GM23338 (cell line): ENCODE measurements around the gene SND1. TPM values are rescaled to one million over a fixed set of nuclear protein-coding genes. Genes with fewer than 3 reads are reported as not detected.

Source experiments
- ATAC-seq: fragments of 200-7000 bp; cut with Tn5 transposase; 3 replicates; pipeline ENCODE4 v1.9.1; 2020
- DNase-seq: peaks from one replicate; pipeline ENCODE4 v3.0.0-alpha.2; 2015; ENCODE audit warnings: low spot score
- H2AFZ ChIP-seq: fragments of 200-600 bp; sonication (generic); 2 replicates; pipeline ENCODE4 v1.8.0; 2016; ENCODE audit warnings: antibody characterized with exemption, mild to moderate bottlenecking, moderate library complexity
- H3F3A ChIP-seq: fragments of 200-600 bp; sonication (generic); replicated peaks from 2 replicates; pipeline ENCODE4 v1.8.0; 2017; ENCODE audit warnings: antibody characterized with exemption, mixed run types, low read depth
- H3K27ac ChIP-seq: fragments of 200-600 bp; sonication (generic); 2 replicates; pipeline ENCODE4 v1.6.1; 2016; ENCODE audit warnings: low read depth
- H3K27me3 ChIP-seq: fragments of 200-600 bp; sonication (generic); 2 replicates; pipeline ENCODE4 v1.8.0; 2016; ENCODE audit warnings: mild to moderate bottlenecking, mixed run types, moderate library complexity; ENCODE audit not compliant: insufficient read depth
- H3K36me3 ChIP-seq: fragments of 200-600 bp; sonication (generic); 2 replicates; pipeline ENCODE4 v1.8.0; 2016; ENCODE audit warnings: mild to moderate bottlenecking; ENCODE audit not compliant: insufficient read depth
- H3K4me1 ChIP-seq: fragments of 200-600 bp; sonication (generic); 2 replicates; pipeline ENCODE4 v1.8.0; 2016; ENCODE audit warnings: mild to moderate bottlenecking, moderate library complexity; ENCODE audit not compliant: insufficient read depth
- H3K4me2 ChIP-seq: fragments of 200-600 bp; sonication (generic); 2 replicates; pipeline ENCODE4 v1.7.1; 2017; ENCODE audit warnings: mixed run types
- H3K4me3 ChIP-seq: fragments of 200-600 bp; sonication (generic); 2 replicates; pipeline ENCODE4 v1.6.1; 2016; ENCODE audit warnings: mixed run types
- H3K79me2 ChIP-seq: fragments of 200-600 bp; sonication (generic); replicated peaks from 2 replicates; pipeline ENCODE4 v1.8.0; 2017; ENCODE audit warnings: mild to moderate bottlenecking; ENCODE audit not compliant: insufficient read depth
- H3K9me2 ChIP-seq: fragments of 200-600 bp; sonication (generic); 2 replicates; pipeline ENCODE4 v1.8.0; 2017; ENCODE audit not compliant: insufficient read depth
- H4K20me1 ChIP-seq: fragments of 200-600 bp; sonication (generic); replicated peaks from 2 replicates; pipeline ENCODE4 v1.8.0; 2017; ENCODE audit warnings: mild to moderate bottlenecking; ENCODE audit not compliant: insufficient read depth
- H3K27ac Mint-ChIP-seq: 2 replicates; pipeline ENCODE4 v1.8.0; 2020; ENCODE audit warnings: inconsistent platforms, mild to moderate bottlenecking, moderate library complexity, mixed read lengths
- H3K27me3 Mint-ChIP-seq: 3 replicates; pipeline ENCODE4 v1.8.0; 2022; ENCODE audit warnings: low read depth, mild to moderate bottlenecking, moderate library complexity, mixed read lengths, inconsistent platforms; ENCODE audit not compliant: insufficient read depth, poor library complexity
- H3K36me3 Mint-ChIP-seq: 3 replicates; pipeline ENCODE4 v1.8.0; 2021; ENCODE audit warnings: low read depth, mild to moderate bottlenecking, inconsistent platforms, moderate library complexity, mixed read lengths
- H3K4me1 Mint-ChIP-seq: 3 replicates; pipeline ENCODE4 v1.8.0; 2020; ENCODE audit warnings: mild to moderate bottlenecking, inconsistent platforms, mixed read lengths
- H3K4me3 Mint-ChIP-seq: 3 replicates; pipeline ENCODE4 v1.8.0; 2021; ENCODE audit warnings: moderate library complexity, mild to moderate bottlenecking, inconsistent platforms, mixed read lengths
- H3K9me3 Mint-ChIP-seq: 3 replicates; pipeline ENCODE4 v1.8.0; 2020; ENCODE audit warnings: moderate library complexity, mild to moderate bottlenecking, inconsistent platforms, mixed read lengths
- CREB1 ChIP-seq: fragments of 250-450 bp; sonication (Bioruptor Pico); IDR thresholded peaks from 2 replicates; pipeline ENCODE4 v1.5.0; 2020; ENCODE audit warnings: low read depth, mild to moderate bottlenecking, moderate library complexity
- CTCF ChIP-seq, 2 experiments: fragments of 200-600 bp in 1 of 2; sonication (generic) in 1 of 2; conservative IDR thresholded peaks; 2 replicates each; pipeline versions ENCODE4 v1.5.1 to v1.6.1; 2016 to 2017; ENCODE audit warnings: antibody characterized with exemption in 2 of 2, low read depth in 2 of 2, mild to moderate bottlenecking in 2 of 2, moderate library complexity in 1 of 2
- ETS1 ChIP-seq: IDR thresholded peaks from 2 replicates; pipeline ENCODE4 v1.6.1; 2016; ENCODE audit warnings: antibody characterized with exemption
- EZH2 ChIP-seq: fragments of 200-600 bp; sonication (generic); IDR thresholded peaks from one replicate; pipeline ENCODE4 v1.8.0; 2017; ENCODE audit warnings: antibody characterized with exemption, mild to moderate bottlenecking, low read depth; ENCODE audit not compliant: unreplicated experiment
- EZH2phosphoT487 ChIP-seq: fragments of 200-600 bp; sonication (generic); IDR thresholded peaks from one replicate; pipeline ENCODE4 v1.8.1; 2018; ENCODE audit warnings: antibody characterized with exemption; ENCODE audit not compliant: unreplicated experiment
- JUNB ChIP-seq: IDR thresholded peaks from one replicate; pipeline ENCODE4 v1.6.1; 2016; ENCODE audit warnings: antibody characterized with exemption; ENCODE audit not compliant: unreplicated experiment
- NANOG ChIP-seq: IDR thresholded peaks from 2 replicates; pipeline ENCODE4 v1.6.1; 2016; ENCODE audit warnings: antibody characterized with exemption, borderline replicate concordance
- POLR2AphosphoS5 ChIP-seq: IDR thresholded peaks from 2 replicates; pipeline ENCODE4 v1.6.1; 2016; ENCODE audit warnings: antibody characterized with exemption, low read depth
- REST ChIP-seq: IDR thresholded peaks from one replicate; pipeline ENCODE4 v1.6.1; 2018; ENCODE audit warnings: antibody characterized with exemption; ENCODE audit not compliant: unreplicated experiment
- STAT1 ChIP-seq: IDR thresholded peaks from one replicate; pipeline ENCODE4 v1.6.1; 2016; ENCODE audit warnings: antibody characterized with exemption; ENCODE audit not compliant: unreplicated experiment
- ZNF114 ChIP-seq: fragments of 250-450 bp; sonication (Bioruptor Pico); IDR thresholded peaks from 2 replicates; pipeline ENCODE4 v1.5.0; 2020; ENCODE audit warnings: mild to moderate bottlenecking, moderate library complexity
- ZNF331 ChIP-seq: fragments of 250-450 bp; sonication (Bioruptor Pico); IDR thresholded peaks from 2 replicates; pipeline ENCODE4 v1.5.0; 2020; ENCODE audit warnings: low read depth, mild to moderate bottlenecking, moderate library complexity
- ZNF462 ChIP-seq: fragments of 250-450 bp; sonication (Bioruptor Pico); IDR thresholded peaks from 2 replicates; pipeline ENCODE4 v1.5.0; 2020; ENCODE audit warnings: mild to moderate bottlenecking, moderate library complexity
- polyA plus RNA-seq: library from polyadenylated mRNA; unstranded; fragments of >200 nt; fragmentation: Nextera tagmentation; extraction: Ambion mirVana; gene quantifications from 2 replicates; pipeline ENCODE4 v1.2.1, GENCODE V29; 2016
- total RNA-seq: library from RNA; depleted of rRNA; stranded (reverse); fragments of >200 nt; shearing (Covaris generic); gene quantifications from 2 replicates; pipeline ENCODE4 v1.2.3, GENCODE V29; 2014

Gene SND1
- total and polyA plus RNA-seq, 2 experiments from 2014 or later = 107 to 254 TPM

- Histone ChIP-seq H3K79me2 (peaks cover 88% of the 10 kb centered on the region), H2AFZ (no peak overlapping the region), H3K4me3 (no peak overlapping the region), H3K4me1 (peaks cover 14% of the 10 kb centered on the region), H3K27ac (0 out of 2 replicates have a peak overlapping the region, but pooled peaks have one; percentile 3), H4K20me1 (peaks cover 41% of the 10 kb centered on the region), H3K36me3 (no peaks in the 10 kb centered on the region), H3F3A (no peaks in the 10 kb centered on the region), H3K27me3 (no peaks in the 10 kb centered on the region), H3K9me2 (no peaks in the 10 kb centered on the region), H3K4me2 (no peak overlapping the region)
- peaks cover 52% of the 10 kb centered on the region for H3K4me1 Mint-ChIP-seq
- peak; percentile 91 for DNase-seq
- H3K27ac Mint-ChIP-seq = no peak overlapping the region
- no peaks in the 10 kb centered on the region for H3K36me3 Mint-ChIP-seq
- no peak overlapping the region for H3K4me3 Mint-ChIP-seq
- peaks cover 3% of the 10 kb centered on the region for H3K27me3 Mint-ChIP-seq
- no peaks in the 10 kb centered on the region for H3K9me3 Mint-ChIP-seq
- ATAC-seq = peak; percentile 91
- TF ChIP-seq JUNB (no peak), ZNF462 (0 out of 2 replicates have a peak, but pooled peaks have one; percentile 38), CREB1 (CRISPR knock-in tag) (0 out of 2 replicates have a peak, but pooled peaks have one; percentile 28), EZH2 (no peak), ZNF331 (CRISPR knock-in tag) (no peak), ZNF114 (CRISPR knock-in tag) (no peak), NANOG (no peak), CTCF (conservative IDR thresholded peaks at IDR 0.05; ENCODE audit: low read depth in 2 of 2) (peak; percentile 88 to 91), REST (no peak), EZH2phosphoT487 (no peak), POLR2AphosphoS5 (no peak), ETS1 (no peak), STAT1 (no peak)
Measured at GRCh38 chr7:127792528-127793342, 140.7 kb downstream of the SND1 start.
